ENCODE data around the gene GOLT1A.

DNA sequence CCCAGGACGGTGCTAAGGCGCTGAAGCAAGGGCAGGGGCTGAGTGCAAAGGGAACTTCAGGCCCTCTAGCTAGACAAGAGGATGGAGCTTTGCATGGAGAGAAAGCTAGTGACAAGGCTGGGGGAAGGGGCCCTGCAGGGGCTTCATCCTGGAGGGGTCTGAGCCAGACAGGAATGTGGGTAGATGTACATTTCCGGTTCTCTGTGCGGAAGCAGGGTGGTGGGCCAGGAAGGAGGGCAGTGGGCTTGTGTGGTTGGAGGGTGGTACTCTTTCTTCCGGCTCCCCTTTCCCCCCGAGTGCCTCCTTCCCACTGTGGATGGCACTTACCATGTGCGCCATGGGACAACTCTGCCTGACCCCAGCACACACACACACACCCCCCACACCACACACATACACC is 19.0 kb downstream of the GOLT1A start:
- TF ChIP-seq, protein P1, sequence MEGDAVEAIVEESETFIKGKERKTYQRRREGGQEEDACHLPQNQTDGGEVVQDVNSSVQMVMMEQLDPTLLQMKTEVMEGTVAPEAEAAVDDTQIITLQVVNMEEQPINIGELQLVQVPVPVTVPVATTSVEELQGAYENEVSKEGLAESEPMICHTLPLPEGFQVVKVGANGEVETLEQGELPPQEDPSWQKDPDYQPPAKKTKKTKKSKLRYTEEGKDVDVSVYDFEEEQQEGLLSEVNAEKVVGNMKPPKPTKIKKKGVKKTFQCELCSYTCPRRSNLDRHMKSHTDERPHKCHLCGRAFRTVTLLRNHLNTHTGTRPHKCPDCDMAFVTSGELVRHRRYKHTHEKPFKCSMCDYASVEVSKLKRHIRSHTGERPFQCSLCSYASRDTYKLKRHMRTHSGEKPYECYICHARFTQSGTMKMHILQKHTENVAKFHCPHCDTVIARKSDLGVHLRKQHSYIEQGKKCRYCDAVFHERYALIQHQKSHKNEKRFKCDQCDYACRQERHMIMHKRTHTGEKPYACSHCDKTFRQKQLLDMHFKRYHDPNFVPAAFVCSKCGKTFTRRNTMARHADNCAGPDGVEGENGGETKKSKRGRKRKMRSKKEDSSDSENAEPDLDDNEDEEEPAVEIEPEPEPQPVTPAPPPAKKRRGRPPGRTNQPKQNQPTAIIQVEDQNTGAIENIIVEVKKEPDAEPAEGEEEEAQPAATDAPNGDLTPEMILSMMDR (IDR thresholded peaks at IDR 0.05; ENCODE audit: borderline replicate concordance, extremely low read depth, low read length, poor library complexity, severe bottlenecking), result no peak
- TF ChIP-seq EZH2 (IDR thresholded peaks at IDR 0.05; ENCODE audit: borderline replicate concordance, low read depth, low read length, severe bottlenecking), result no peak
